HEK293 (cell line): ENCODE data around the gene LRRC52.

ENCODE experiments used
- CTCF ChIA-PET: fragments of 350-600 bp; formaldehyde crosslinking; extraction: SDS; loops from one replicate; lab custom pipeline; 2021; ENCODE audit warnings: antibody characterized with exemption; lab: Yijun Ruan, JAX
- POLR2A ChIA-PET: fragments of 300-600 bp; formaldehyde crosslinking; extraction: SDS; loops from one replicate; lab custom pipeline; 2020; ENCODE audit warnings: antibody characterized with exemption, inconsistent platforms; lab: Yijun Ruan, JAX
- H3K27ac ChIP-seq: fragments of 200-500 bp; sonication (Bioruptor generic); 2 replicates; pipeline ENCODE4 v1.5.1; 2014; ENCODE audit warnings: low read depth, low read length, control low read depth, inconsistent platforms; ENCODE audit errors: extremely low read depth
- H3K36me3 ChIP-seq, 2 experiments: fragments of 200-500 bp in 1 of 2; sonication (Bioruptor generic) in 1 of 2; 1 replicate in 1 of 2; 2 replicates in 1 of 2; pipeline ENCODE4 v1.5.1; 2014 to 2017; ENCODE audit warnings: inconsistent platforms in 2 of 2, low read length in 2 of 2; ENCODE audit not compliant: control insufficient read depth in 2 of 2, insufficient read depth in 1 of 2
- H3K4me1 ChIP-seq: fragments of 200-500 bp; sonication (Bioruptor generic); 2 replicates; pipeline ENCODE4 v1.5.1; 2014; ENCODE audit warnings: mild to moderate bottlenecking, low read length, inconsistent platforms; ENCODE audit not compliant: control insufficient read depth, insufficient read depth
- H3K4me3 ChIP-seq: 2 replicates; pipeline ENCODE4 v1.5.1; 2011; ENCODE audit warnings: low read depth, mild to moderate bottlenecking, control low read depth, low read length, moderate library complexity
- H3K9me3 ChIP-seq: fragments of 200-500 bp; sonication (Bioruptor generic); 2 replicates; pipeline ENCODE4 v1.5.1; 2014; ENCODE audit warnings: low read depth, low read length, inconsistent platforms; ENCODE audit not compliant: control insufficient read depth, insufficient read depth
- BCL11B ChIP-seq: fragments of 450-650 bp; formaldehyde crosslinking; IDR thresholded peaks from 2 replicates; pipeline ENCODE4 v1.5.1; 2016; ENCODE audit warnings: low read depth, missing biosample characterization, missing genetic modification characterization
- GLI2 ChIP-seq: fragments of 450-650 bp; formaldehyde crosslinking; IDR thresholded peaks from 2 replicates; pipeline ENCODE4; 2017; ENCODE audit warnings: missing biosample characterization, missing genetic modification characterization, low read depth, borderline replicate concordance
- ZBTB17 ChIP-seq: fragments of 450-650 bp; formaldehyde crosslinking; IDR thresholded peaks from 2 replicates; pipeline ENCODE4 v1.5.1; 2016; ENCODE audit warnings: missing biosample characterization, missing genetic modification characterization
- ZFP41 ChIP-seq: fragments of 450-650 bp; formaldehyde crosslinking; IDR thresholded peaks from 2 replicates; pipeline ENCODE4 v1.5.1; 2016; ENCODE audit warnings: missing biosample characterization, missing genetic modification characterization, borderline replicate concordance
- ZNF112 ChIP-seq: fragments of 450-650 bp; formaldehyde crosslinking; IDR thresholded peaks from 2 replicates; pipeline ENCODE4 v1.5.0; 2017; ENCODE audit warnings: missing biosample characterization, missing genetic modification characterization
- ZNF121 ChIP-seq: fragments of 450-650 bp; formaldehyde crosslinking; IDR thresholded peaks from 2 replicates; pipeline ENCODE4 v1.5.1; 2016; ENCODE audit warnings: missing biosample characterization, missing genetic modification characterization
- ZNF19 ChIP-seq: fragments of 450-650 bp; formaldehyde crosslinking; IDR thresholded peaks from 2 replicates; pipeline ENCODE4; 2016; ENCODE audit warnings: missing biosample characterization, missing genetic modification characterization, low read depth
- ZNF223 ChIP-seq: fragments of 450-650 bp; formaldehyde crosslinking; IDR thresholded peaks from 2 replicates; pipeline ENCODE4 v1.5.1; 2016; ENCODE audit warnings: missing biosample characterization, missing genetic modification characterization
- ZNF239 ChIP-seq: fragments of 450-650 bp; formaldehyde crosslinking; IDR thresholded peaks from 2 replicates; pipeline ENCODE4 v1.5.1; 2016; ENCODE audit warnings: missing biosample characterization, missing genetic modification characterization
- ZNF248 ChIP-seq: fragments of 450-650 bp; formaldehyde crosslinking; IDR thresholded peaks from 2 replicates; pipeline ENCODE4 v1.5.1; 2017; ENCODE audit warnings: missing biosample characterization, missing genetic modification characterization
- ZNF274 ChIP-seq, 2 experiments: fragments of 200-500 bp in 1 of 2; fragments of 450-650 bp in 1 of 2; sonication (Bioruptor generic) in 1 of 2; formaldehyde crosslinking in 1 of 2; IDR thresholded peaks; 2 replicates each; pipeline versions ENCODE4 v1.5.1 to v1.6.1; 2014 to 2016; ENCODE audit warnings: borderline replicate concordance in 1 of 2, inconsistent platforms in 1 of 2, low read length in 1 of 2, missing biosample characterization in 1 of 2, missing genetic modification characterization in 1 of 2
- ZNF416 ChIP-seq: fragments of 450-650 bp; formaldehyde crosslinking; IDR thresholded peaks from 2 replicates; pipeline ENCODE4 v1.5.1; 2016; ENCODE audit warnings: missing biosample characterization, missing genetic modification characterization
- ZNF433 ChIP-seq: fragments of 450-650 bp; formaldehyde crosslinking; IDR thresholded peaks from 2 replicates; pipeline ENCODE4 v1.5.1; 2016; ENCODE audit warnings: missing biosample characterization, missing genetic modification characterization, low read depth
- ZNF48 ChIP-seq: fragments of 450-650 bp; formaldehyde crosslinking; IDR thresholded peaks from 2 replicates; pipeline ENCODE4 v1.5.1; 2016; ENCODE audit warnings: missing biosample characterization, missing genetic modification characterization
- ZNF514 ChIP-seq: fragments of 450-650 bp; formaldehyde crosslinking; IDR thresholded peaks from 2 replicates; pipeline ENCODE4 v1.5.1; 2016; ENCODE audit warnings: missing biosample characterization, missing genetic modification characterization
- ZNF544 ChIP-seq: fragments of 450-650 bp; formaldehyde crosslinking; IDR thresholded peaks from 2 replicates; pipeline ENCODE4 v1.5.0; 2017; ENCODE audit warnings: missing biosample characterization, missing genetic modification characterization
- ZNF560 ChIP-seq: fragments of 450-650 bp; formaldehyde crosslinking; IDR thresholded peaks from 2 replicates; pipeline ENCODE4 v1.5.1; 2017; ENCODE audit warnings: missing biosample characterization, missing genetic modification characterization, borderline replicate concordance
- ZNF624 ChIP-seq: fragments of 450-650 bp; formaldehyde crosslinking; IDR thresholded peaks from 2 replicates; pipeline ENCODE4 v1.5.1; 2017; ENCODE audit warnings: missing biosample characterization, missing genetic modification characterization
- ZNF701 ChIP-seq: fragments of 450-650 bp; formaldehyde crosslinking; IDR thresholded peaks from 2 replicates; pipeline ENCODE4 v1.5.1; 2016; ENCODE audit warnings: missing biosample characterization, missing genetic modification characterization
- ZNF768 ChIP-seq: fragments of 450-650 bp; formaldehyde crosslinking; IDR thresholded peaks from 2 replicates; pipeline ENCODE4 v1.5.1; 2018; ENCODE audit warnings: missing biosample characterization, mild to moderate bottlenecking, missing genetic modification characterization
- ZNF830 ChIP-seq: fragments of 450-650 bp; IDR thresholded peaks from 2 replicates; pipeline ENCODE4 v1.5.0; 2018; ENCODE audit warnings: missing biosample characterization, missing genetic modification characterization, low read depth, mild to moderate bottlenecking, moderate library complexity
- ZNF843 ChIP-seq: fragments of 450-650 bp; formaldehyde crosslinking; IDR thresholded peaks from 2 replicates; pipeline ENCODE4 v1.5.1; 2016; ENCODE audit warnings: missing biosample characterization, missing genetic modification characterization
- TF ChIP-seq, protein P1 (sequence below): fragments of 450-650 bp; formaldehyde crosslinking; IDR thresholded peaks from 2 replicates; pipeline ENCODE4 v1.5.1; 2017; ENCODE audit warnings: missing biosample characterization, missing genetic modification characterization
- TF ChIP-seq, protein P2 (sequence below): fragments of 450-650 bp; formaldehyde crosslinking; IDR thresholded peaks from 2 replicates; pipeline ENCODE4 v1.5.1; 2017; ENCODE audit warnings: missing biosample characterization, mild to moderate bottlenecking, missing genetic modification characterization, moderate library complexity
- TF ChIP-seq, protein P3 (sequence below): fragments of 450-650 bp; formaldehyde crosslinking; IDR thresholded peaks from 2 replicates; pipeline ENCODE4 v1.5.1; 2016; ENCODE audit warnings: missing biosample characterization, missing genetic modification characterization
- TF ChIP-seq, protein P4 (sequence below): fragments of 450-650 bp; formaldehyde crosslinking; IDR thresholded peaks from 2 replicates; pipeline ENCODE4 v1.5.1; 2016; ENCODE audit warnings: missing biosample characterization, missing genetic modification characterization

LRRC52 gene

DNA sequence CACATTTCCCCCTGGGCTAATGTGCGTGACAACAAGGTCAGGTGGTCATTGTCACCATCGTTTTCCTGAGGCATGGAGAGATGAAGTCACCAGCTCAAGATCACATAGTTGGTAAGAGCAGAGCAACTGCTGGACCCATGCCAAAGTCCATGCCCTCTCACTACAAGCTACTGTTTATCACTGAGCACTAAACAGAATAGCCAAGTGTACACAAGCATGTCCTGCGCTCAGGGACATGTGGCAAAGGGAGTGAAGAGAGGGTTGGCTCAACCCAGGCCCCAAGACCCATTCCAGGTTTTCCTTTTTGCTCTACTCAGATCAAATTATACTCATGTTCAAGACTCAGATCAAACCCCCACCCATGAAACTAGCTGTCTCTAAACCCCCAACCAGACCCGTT lies 20.8 kb downstream of the LRRC52 start:
- POLR2A ChIA-PET, result no interaction called here
- H3K27ac ChIP-seq, result no peak overlapping the region
- TF ChIP-seq BCL11B (tag by site-specific recombination), result no peak
- no peak for TF ChIP-seq ZNF248 (tag by site-specific recombination)
- no peak for TF ChIP-seq ZNF624 (tag by site-specific recombination)
- TF ChIP-seq ZNF830 (tag by site-specific recombination), result no peak
- TF ChIP-seq, protein P1, sequence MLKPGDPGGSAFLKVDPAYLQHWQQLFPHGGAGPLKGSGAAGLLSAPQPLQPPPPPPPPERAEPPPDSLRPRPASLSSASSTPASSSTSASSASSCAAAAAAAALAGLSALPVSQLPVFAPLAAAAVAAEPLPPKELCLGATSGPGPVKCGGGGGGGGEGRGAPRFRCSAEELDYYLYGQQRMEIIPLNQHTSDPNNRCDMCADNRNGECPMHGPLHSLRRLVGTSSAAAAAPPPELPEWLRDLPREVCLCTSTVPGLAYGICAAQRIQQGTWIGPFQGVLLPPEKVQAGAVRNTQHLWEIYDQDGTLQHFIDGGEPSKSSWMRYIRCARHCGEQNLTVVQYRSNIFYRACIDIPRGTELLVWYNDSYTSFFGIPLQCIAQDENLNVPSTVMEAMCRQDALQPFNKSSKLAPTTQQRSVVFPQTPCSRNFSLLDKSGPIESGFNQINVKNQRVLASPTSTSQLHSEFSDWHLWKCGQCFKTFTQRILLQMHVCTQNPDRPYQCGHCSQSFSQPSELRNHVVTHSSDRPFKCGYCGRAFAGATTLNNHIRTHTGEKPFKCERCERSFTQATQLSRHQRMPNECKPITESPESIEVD (tag by site-specific recombination), result no peak
- TF ChIP-seq ZNF768 (tag by site-specific recombination), result no peak
- TF ChIP-seq ZBTB17 (tag by site-specific recombination), result no peak
- TF ChIP-seq ZNF121 (tag by site-specific recombination), result no peak
- TF ChIP-seq ZNF544, result no peak
- TF ChIP-seq ZNF560 (tag by site-specific recombination), result no peak
- TF ChIP-seq ZNF239, result no peak
- TF ChIP-seq, all 188 proteins: peak for 0
- no peak overlapping the region for H3K4me3 ChIP-seq
- no peaks in the 10 kb centered on the region for H3K9me3 ChIP-seq
- no peaks in the 10 kb centered on the region for H3K36me3 ChIP-seq
- no peaks in the 10 kb centered on the region for H3K4me1 ChIP-seq
- CTCF ChIA-PET, result interaction anchor here (0.6 kb wide), 1 partner anchor 37 kb away, joined by 3 read pairs; no protein-coding TSS in a partner anchor

DNA sequence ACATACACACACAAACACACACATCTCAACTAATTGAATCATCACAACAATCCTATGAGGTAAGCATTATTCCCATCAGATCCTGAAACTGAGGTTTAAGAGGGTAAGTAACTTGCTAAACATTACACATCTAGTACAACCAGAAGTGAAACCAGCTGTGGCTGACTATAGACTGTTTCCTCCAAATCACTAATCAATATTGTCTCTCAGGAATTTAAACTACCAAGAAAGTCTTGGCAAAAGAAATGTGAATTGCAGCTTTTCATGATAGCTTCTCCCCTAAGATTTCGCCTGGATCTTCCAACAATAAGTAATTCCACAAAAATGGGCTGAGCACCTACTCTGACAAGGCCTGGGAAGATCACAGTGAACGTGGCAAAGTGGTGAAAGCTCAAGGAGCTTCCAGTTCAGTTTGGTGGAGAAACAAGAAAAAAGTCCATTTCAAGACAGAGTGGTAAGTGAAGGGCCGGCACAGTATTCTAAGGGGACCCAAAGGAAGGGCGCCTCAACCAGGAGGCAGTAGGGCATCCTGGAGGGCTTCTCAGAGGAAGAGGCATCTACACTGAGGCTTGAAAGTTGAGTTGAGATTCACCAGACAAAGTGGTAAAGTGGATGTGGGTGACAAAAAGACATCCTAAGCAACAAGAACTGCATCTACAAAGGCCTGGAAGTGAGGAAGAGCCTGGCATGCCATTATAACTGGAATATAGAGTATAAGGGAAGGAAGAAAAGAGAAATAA lies 22.1 kb downstream of the LRRC52 start:
- H3K4me1 ChIP-seq, result no peaks in the 10 kb centered on the region
- no peak for TF ChIP-seq ZNF48 (tag by site-specific recombination)
- TF ChIP-seq ZNF843, result no peak
- no peak for TF ChIP-seq ZNF19 (tag by site-specific recombination)
- no peak for TF ChIP-seq ZNF701 (tag by site-specific recombination)
- TF ChIP-seq ZNF416 (tag by site-specific recombination), result no peak
- TF ChIP-seq ZNF514 (tag by site-specific recombination), result no peak
- TF ChIP-seq ZNF248 (tag by site-specific recombination), result no peak
- no peak for TF ChIP-seq ZFP41
- TF ChIP-seq ZNF223, result no peak
- no peak for TF ChIP-seq GLI2 (tag by site-specific recombination)
- TF ChIP-seq, protein P2, sequence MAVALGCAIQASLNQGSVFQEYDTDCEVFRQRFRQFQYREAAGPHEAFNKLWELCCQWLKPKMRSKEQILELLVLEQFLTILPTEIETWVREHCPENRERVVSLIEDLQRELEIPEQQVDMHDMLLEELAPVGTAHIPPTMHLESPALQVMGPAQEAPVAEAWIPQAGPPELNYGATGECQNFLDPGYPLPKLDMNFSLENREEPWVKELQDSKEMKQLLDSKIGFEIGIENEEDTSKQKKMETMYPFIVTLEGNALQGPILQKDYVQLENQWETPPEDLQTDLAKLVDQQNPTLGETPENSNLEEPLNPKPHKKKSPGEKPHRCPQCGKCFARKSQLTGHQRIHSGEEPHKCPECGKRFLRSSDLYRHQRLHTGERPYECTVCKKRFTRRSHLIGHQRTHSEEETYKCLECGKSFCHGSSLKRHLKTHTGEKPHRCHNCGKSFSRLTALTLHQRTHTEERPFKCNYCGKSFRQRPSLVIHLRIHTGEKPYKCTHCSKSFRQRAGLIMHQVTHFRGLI (tag by site-specific recombination), result no peak
- no peak for TF ChIP-seq ZNF433
- TF ChIP-seq, protein P3, sequence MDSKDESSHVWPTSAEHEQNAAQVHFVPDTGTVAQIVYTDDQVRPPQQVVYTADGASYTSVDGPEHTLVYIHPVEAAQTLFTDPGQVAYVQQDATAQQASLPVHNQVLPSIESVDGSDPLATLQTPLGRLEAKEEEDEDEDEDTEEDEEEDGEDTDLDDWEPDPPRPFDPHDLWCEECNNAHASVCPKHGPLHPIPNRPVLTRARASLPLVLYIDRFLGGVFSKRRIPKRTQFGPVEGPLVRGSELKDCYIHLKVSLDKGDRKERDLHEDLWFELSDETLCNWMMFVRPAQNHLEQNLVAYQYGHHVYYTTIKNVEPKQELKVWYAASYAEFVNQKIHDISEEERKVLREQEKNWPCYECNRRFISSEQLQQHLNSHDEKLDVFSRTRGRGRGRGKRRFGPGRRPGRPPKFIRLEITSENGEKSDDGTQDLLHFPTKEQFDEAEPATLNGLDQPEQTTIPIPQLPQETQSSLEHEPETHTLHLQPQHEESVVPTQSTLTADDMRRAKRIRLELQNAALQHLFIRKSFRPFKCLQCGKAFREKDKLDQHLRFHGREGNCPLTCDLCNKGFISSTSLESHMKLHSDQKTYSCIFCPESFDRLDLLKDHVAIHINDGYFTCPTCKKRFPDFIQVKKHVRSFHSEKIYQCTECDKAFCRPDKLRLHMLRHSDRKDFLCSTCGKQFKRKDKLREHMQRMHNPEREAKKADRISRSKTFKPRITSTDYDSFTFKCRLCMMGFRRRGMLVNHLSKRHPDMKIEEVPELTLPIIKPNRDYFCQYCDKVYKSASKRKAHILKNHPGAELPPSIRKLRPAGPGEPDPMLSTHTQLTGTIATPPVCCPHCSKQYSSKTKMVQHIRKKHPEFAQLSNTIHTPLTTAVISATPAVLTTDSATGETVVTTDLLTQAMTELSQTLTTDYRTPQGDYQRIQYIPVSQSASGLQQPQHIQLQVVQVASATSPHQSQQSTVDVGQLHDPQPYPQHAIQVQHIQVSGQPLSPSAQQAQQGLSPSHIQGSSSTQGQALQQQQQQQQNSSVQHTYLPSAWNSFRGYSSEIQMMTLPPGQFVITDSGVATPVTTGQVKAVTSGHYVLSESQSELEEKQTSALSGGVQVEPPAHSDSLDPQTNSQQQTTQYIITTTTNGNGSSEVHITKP (tag by site-specific recombination), result no peak
- TF ChIP-seq ZNF274 (IDR thresholded peaks at IDR 0.05; ENCODE audit: low read length), result no peak
- no peak for TF ChIP-seq ZNF274 (tag by site-specific recombination; IDR thresholded peaks at IDR 0.05; ENCODE audit: borderline replicate concordance)
- TF ChIP-seq, protein P4, sequence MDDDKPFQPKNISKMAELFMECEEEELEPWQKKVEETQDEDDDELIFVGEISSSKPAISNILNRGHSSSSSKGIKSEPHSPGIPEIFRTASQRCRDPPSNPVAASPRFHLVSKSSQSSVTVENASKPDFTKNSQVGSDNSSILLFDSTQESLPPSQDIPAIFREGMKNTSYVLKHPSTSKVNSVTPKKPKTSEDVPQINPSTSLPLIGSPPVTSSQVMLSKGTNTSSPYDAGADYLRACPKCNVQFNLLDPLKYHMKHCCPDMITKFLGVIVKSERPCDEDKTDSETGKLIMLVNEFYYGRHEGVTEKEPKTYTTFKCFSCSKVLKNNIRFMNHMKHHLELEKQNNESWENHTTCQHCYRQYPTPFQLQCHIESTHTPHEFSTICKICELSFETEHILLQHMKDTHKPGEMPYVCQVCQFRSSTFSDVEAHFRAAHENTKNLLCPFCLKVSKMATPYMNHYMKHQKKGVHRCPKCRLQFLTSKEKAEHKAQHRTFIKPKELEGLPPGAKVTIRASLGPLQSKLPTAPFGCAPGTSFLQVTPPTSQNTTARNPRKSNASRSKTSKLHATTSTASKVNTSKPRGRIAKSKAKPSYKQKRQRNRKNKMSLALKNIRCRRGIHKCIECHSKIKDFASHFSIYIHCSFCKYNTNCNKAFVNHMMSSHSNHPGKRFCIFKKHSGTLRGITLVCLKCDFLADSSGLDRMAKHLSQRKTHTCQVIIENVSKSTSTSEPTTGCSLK (tag by site-specific recombination), result no peak
- no peak for TF ChIP-seq ZNF112
- ChIA-PET CTCF (interaction anchor here (1.0 kb wide), 1 partner anchor 173 kb away, joined by 3 read pairs; no protein-coding TSS in a partner anchor), POLR2A (no interaction called here)
- H3K4me3 ChIP-seq, result no peak overlapping the region
- no peak overlapping the region for H3K27ac ChIP-seq
- H3K36me3 ChIP-seq, result no peaks in the 10 kb centered on the region
- no peaks in the 10 kb centered on the region for H3K9me3 ChIP-seq
